Astrocyte of the spinal cord (primary cell): Measurements from ENCODE around the gene MAD2L2.

Source experiments
- DNase-seq: peaks from one replicate; pipeline ENCODE4 v3.0.0; 2011; ENCODE audit warnings: low read depth, low spot score
- H3K4me3 ChIP-seq: 2 replicates; pipeline ENCODE4 v1.5.1; 2011; ENCODE audit warnings: low read depth, mild to moderate bottlenecking, low read length, moderate library complexity
- CTCF ChIP-seq: IDR thresholded peaks from 2 replicates; pipeline ENCODE4 v1.5.1; 2012; ENCODE audit warnings: low read depth, mild to moderate bottlenecking, low read length, inconsistent platforms
- in situ Hi-C: cut with HindIII; loops from 2 replicates; pipeline ENCODE4 v1.10.0; 2017; ENCODE audit warnings: low sequenced_read_pairs

MAD2L2 gene

GRCh38 chr1:11706292-11706691 lies 25.3 kb upstream of the MAD2L2 start:
- TF ChIP-seq CTCF: no peak
- H3K4me3 ChIP-seq: no peak overlapping the region
- DNase-seq: no peak
- in situ Hi-C loops: no loop called here

- no peak for DNase-seq
- TF ChIP-seq CTCF: no peak
- H3K4me3 ChIP-seq: no peak overlapping the region
- in situ Hi-C loops: no loop called here
Observed at GRCh38 chr1:11705596-11705995, 24.6 kb upstream of the MAD2L2 start.

GRCh38 chr1:11704691-11705475 lies 23.9 kb upstream of the MAD2L2 start:
- TF ChIP-seq CTCF: no peak
- in situ Hi-C loops: no loop called here
- no peak for DNase-seq
- H3K4me3 ChIP-seq: no peak overlapping the region

GRCh38 chr1:11704194-11704529 lies 23.2 kb upstream of the MAD2L2 start:
- TF ChIP-seq CTCF: no peak
- no peak for DNase-seq
- in situ Hi-C loops: no loop called here
- no peak overlapping the region for H3K4me3 ChIP-seq

- in situ Hi-C loops: no loop called here
- TF ChIP-seq CTCF: no peak
- H3K4me3 ChIP-seq: no peak overlapping the region
- no peak for DNase-seq
Observed at GRCh38 chr1:11703357-11704193, 22.6 kb upstream of the MAD2L2 start.

DNA sequence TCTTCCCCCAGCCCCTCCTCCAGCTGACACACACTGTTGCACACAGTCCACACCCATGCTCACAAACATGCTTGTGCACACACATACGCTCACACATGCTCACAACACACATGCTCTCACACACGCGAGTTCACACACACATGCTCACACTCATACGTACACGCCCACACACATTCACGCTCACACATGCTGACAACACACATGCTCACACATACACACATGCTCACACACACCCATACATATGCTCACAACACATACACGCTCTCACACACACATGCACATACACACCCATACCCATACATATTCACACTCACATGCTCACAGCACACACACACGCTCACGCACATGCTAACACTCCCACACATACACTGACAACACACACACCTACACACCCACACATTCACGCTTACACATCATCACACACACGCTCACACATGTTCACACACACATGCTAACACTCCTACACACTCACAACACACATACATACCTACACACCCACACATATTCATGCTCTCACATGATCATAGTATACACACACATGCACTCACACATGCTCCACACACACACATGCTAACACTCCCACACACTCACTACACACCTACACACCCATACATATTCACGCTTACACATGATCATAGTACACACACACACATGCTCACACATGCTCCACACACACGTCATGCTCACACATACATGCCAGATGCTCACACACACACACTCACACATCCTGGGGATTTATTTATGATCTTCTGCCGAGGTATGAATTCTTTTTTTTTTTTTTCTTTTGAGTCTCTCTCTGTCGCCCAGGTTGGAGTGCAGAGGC lies 21.2 kb upstream of the MAD2L2 start:
- DNase-seq: no peak
- in situ Hi-C loops: no loop called here
- TF ChIP-seq CTCF: no peak
- no peak overlapping the region for H3K4me3 ChIP-seq
